ENCODE data around the gene CNPY1. TPM values are rescaled to one million over a fixed set of nuclear protein-coding genes. Genes with fewer than 3 reads are reported as not detected.

Gene CNPY1
- total and polyA plus RNA-seq, 4 donors = not detected

GRCh38 chr7:155571581-155572345 lies 25.4 kb upstream of the CNPY1 start:
- Histone ChIP-seq H3K27ac (ENCODE audit: low read depth in 1 of 2, low read length in 2 of 2) (no peak overlapping the region), H3K9me3 (ENCODE audit: control insufficient read depth, low read length) (no peaks in the 10 kb centered on the region), H3K36me3 (ENCODE audit: control insufficient read depth in 1 of 2, insufficient read depth in 2 of 2, low read length in 1 of 2) (no peaks in the 10 kb centered on the region), H3K4me1 (ENCODE audit: control insufficient read depth in 1 of 2, insufficient read depth in 2 of 2, low read length in 2 of 2) (no peaks in the 10 kb centered on the region), H3K4me3 (ENCODE audit: low read length in 2 of 2) (no peak overlapping the region), H3K27me3 (ENCODE audit: control insufficient read depth in 1 of 2, insufficient read depth in 2 of 2, low read length in 1 of 2) (no peaks in the 10 kb centered on the region)
- 53 to 54% methylated on average over 11 of the region's 11 CpGs for WGBS, 2 donors
- peak in 1 of 2 donors; percentile 22 for DNase-seq
- intact Hi-C loops (cut with DNase I) = no loop called here
- ATAC-seq (ENCODE audit: low FRiP score) = no peak

- Histone ChIP-seq H3K4me1 (ENCODE audit: control insufficient read depth in 1 of 2, insufficient read depth in 2 of 2, low read length in 2 of 2) (no peaks in the 10 kb centered on the region), H3K4me3 (ENCODE audit: low read length in 2 of 2) (no peak overlapping the region), H3K9me3 (ENCODE audit: control insufficient read depth, low read length) (no peaks in the 10 kb centered on the region), H3K27me3 (ENCODE audit: control insufficient read depth in 1 of 2, insufficient read depth in 2 of 2, low read length in 1 of 2) (no peaks in the 10 kb centered on the region), H3K27ac (ENCODE audit: low read depth in 1 of 2, low read length in 2 of 2) (no peak overlapping the region), H3K36me3 (ENCODE audit: control insufficient read depth in 1 of 2, insufficient read depth in 2 of 2, low read length in 1 of 2) (no peaks in the 10 kb centered on the region)
- WGBS, 2 donors = 88 to 91% methylated on average over 6 of the region's 6 CpGs
- intact Hi-C loops (cut with DNase I) = no loop called here
- ATAC-seq (ENCODE audit: low FRiP score) (no peak), DNase-seq (no peak)
Observed at GRCh38 chr7:155570991-155571390, 24.6 kb upstream of the CNPY1 start.

GRCh38 chr7:155570171-155570958 lies 24.0 kb upstream of the CNPY1 start:
- WGBS, 2 donors = 74 to 81% methylated on average over 22 to 28 of the region's 28 CpGs
- Histone ChIP-seq H3K27ac (ENCODE audit: low read depth in 1 of 2, low read length in 2 of 2) (no peak overlapping the region), H3K4me3 (ENCODE audit: low read length in 2 of 2) (no peak overlapping the region), H3K9me3 (ENCODE audit: control insufficient read depth, low read length) (no peaks in the 10 kb centered on the region), H3K4me1 (ENCODE audit: control insufficient read depth in 1 of 2, insufficient read depth in 2 of 2, low read length in 2 of 2) (no peaks in the 10 kb centered on the region), H3K36me3 (ENCODE audit: control insufficient read depth in 1 of 2, insufficient read depth in 2 of 2, low read length in 1 of 2) (no peaks in the 10 kb centered on the region), H3K27me3 (ENCODE audit: control insufficient read depth in 1 of 2, insufficient read depth in 2 of 2, low read length in 1 of 2) (no peaks in the 10 kb centered on the region)
- DNase-seq = peak in 1 of 2 donors; percentile 42
- intact Hi-C loops (cut with DNase I) = no loop called here
- no peak for ATAC-seq (ENCODE audit: low FRiP score)

GRCh38 chr7:155569681-155570080 lies 23.3 kb upstream of the CNPY1 start:
- no peak for ATAC-seq (ENCODE audit: low FRiP score)
- no peak overlapping the region for H3K27ac ChIP-seq (ENCODE audit: low read depth in 1 of 2, low read length in 2 of 2)
- intact Hi-C loops (cut with DNase I) = no loop called here
- no peaks in the 10 kb centered on the region for H3K27me3 ChIP-seq (ENCODE audit: control insufficient read depth in 1 of 2, insufficient read depth in 2 of 2, low read length in 1 of 2)
- H3K4me3 ChIP-seq (ENCODE audit: low read length in 2 of 2) = no peak overlapping the region
- 92 to 93% methylated on average over 11 of the region's 11 CpGs for WGBS, 2 donors
- no peaks in the 10 kb centered on the region for H3K9me3 ChIP-seq (ENCODE audit: control insufficient read depth, low read length)
- no peaks in the 10 kb centered on the region for H3K36me3 ChIP-seq (ENCODE audit: control insufficient read depth in 1 of 2, insufficient read depth in 2 of 2, low read length in 1 of 2)
- no peak for DNase-seq
- H3K4me1 ChIP-seq (ENCODE audit: control insufficient read depth in 1 of 2, insufficient read depth in 2 of 2, low read length in 2 of 2) = no peaks in the 10 kb centered on the region

GRCh38 chr7:155568842-155569494 lies 22.6 kb upstream of the CNPY1 start:
- intact Hi-C loops (cut with DNase I) = no loop called here
- H3K9me3 ChIP-seq (ENCODE audit: control insufficient read depth, low read length) = no peaks in the 10 kb centered on the region
- H3K36me3 ChIP-seq (ENCODE audit: control insufficient read depth in 1 of 2, insufficient read depth in 2 of 2, low read length in 1 of 2) = no peaks in the 10 kb centered on the region
- DNase-seq = no peak
- no peak for ATAC-seq (ENCODE audit: low FRiP score)
- H3K4me1 ChIP-seq (ENCODE audit: control insufficient read depth in 1 of 2, insufficient read depth in 2 of 2, low read length in 2 of 2) = no peaks in the 10 kb centered on the region
- H3K27ac ChIP-seq (ENCODE audit: low read depth in 1 of 2, low read length in 2 of 2) = no peak overlapping the region
- 87 to 93% methylated on average over 10 of the region's 10 CpGs for WGBS, 2 donors
- no peaks in the 10 kb centered on the region for H3K27me3 ChIP-seq (ENCODE audit: control insufficient read depth in 1 of 2, insufficient read depth in 2 of 2, low read length in 1 of 2)
- no peak overlapping the region for H3K4me3 ChIP-seq (ENCODE audit: low read length in 2 of 2)

GRCh38 chr7:155568333-155568660 lies 21.9 kb upstream of the CNPY1 start:
- ATAC-seq (ENCODE audit: low FRiP score) (no peak), DNase-seq (no peak)
- Histone ChIP-seq H3K36me3 (ENCODE audit: control insufficient read depth in 1 of 2, insufficient read depth in 2 of 2, low read length in 1 of 2) (no peaks in the 10 kb centered on the region), H3K27ac (ENCODE audit: low read depth in 1 of 2, low read length in 2 of 2) (no peak overlapping the region), H3K4me3 (ENCODE audit: low read length in 2 of 2) (no peak overlapping the region), H3K27me3 (ENCODE audit: control insufficient read depth in 1 of 2, insufficient read depth in 2 of 2, low read length in 1 of 2) (no peaks in the 10 kb centered on the region), H3K4me1 (ENCODE audit: control insufficient read depth in 1 of 2, insufficient read depth in 2 of 2, low read length in 2 of 2) (no peaks in the 10 kb centered on the region), H3K9me3 (ENCODE audit: control insufficient read depth, low read length) (no peaks in the 10 kb centered on the region)
- 51 to 55% methylated on average over 5 of the region's 5 CpGs for WGBS, 2 donors
- intact Hi-C loops (cut with DNase I) = no loop called here

GRCh38 chr7:155567646-155568332 lies 21.4 kb upstream of the CNPY1 start:
- no peak overlapping the region for H3K27ac ChIP-seq (ENCODE audit: low read depth in 1 of 2, low read length in 2 of 2)
- intact Hi-C loops (cut with DNase I) = no loop called here
- H3K27me3 ChIP-seq (ENCODE audit: control insufficient read depth in 1 of 2, insufficient read depth in 2 of 2, low read length in 1 of 2) = no peaks in the 10 kb centered on the region
- DNase-seq (no peak), ATAC-seq (ENCODE audit: low FRiP score) (no peak)
- H3K9me3 ChIP-seq (ENCODE audit: control insufficient read depth, low read length) = no peaks in the 10 kb centered on the region
- H3K4me1 ChIP-seq (ENCODE audit: control insufficient read depth in 1 of 2, insufficient read depth in 2 of 2, low read length in 2 of 2) = no peaks in the 10 kb centered on the region
- 57 to 60% methylated on average over 18 of the region's 18 CpGs for WGBS, 2 donors
- H3K36me3 ChIP-seq (ENCODE audit: control insufficient read depth in 1 of 2, insufficient read depth in 2 of 2, low read length in 1 of 2) = no peaks in the 10 kb centered on the region
- H3K4me3 ChIP-seq (ENCODE audit: low read length in 2 of 2) = no peak overlapping the region

GRCh38 chr7:155566011-155566836 lies 19.9 kb upstream of the CNPY1 start:
- ATAC-seq (ENCODE audit: low FRiP score) (no peak), DNase-seq (no peak)
- Histone ChIP-seq H3K4me1 (ENCODE audit: control insufficient read depth in 1 of 2, insufficient read depth in 2 of 2, low read length in 2 of 2) (no peaks in the 10 kb centered on the region), H3K9me3 (ENCODE audit: control insufficient read depth, low read length) (no peaks in the 10 kb centered on the region), H3K27ac (ENCODE audit: low read depth in 1 of 2, low read length in 2 of 2) (no peak overlapping the region), H3K27me3 (ENCODE audit: control insufficient read depth in 1 of 2, insufficient read depth in 2 of 2, low read length in 1 of 2) (no peaks in the 10 kb centered on the region), H3K36me3 (ENCODE audit: control insufficient read depth in 1 of 2, insufficient read depth in 2 of 2, low read length in 1 of 2) (no peaks in the 10 kb centered on the region), H3K4me3 (ENCODE audit: low read length in 2 of 2) (no peak overlapping the region)
- intact Hi-C loops (cut with DNase I) = no loop called here
- WGBS, 2 donors = 92 to 94% methylated on average over 31 of the region's 31 CpGs

Data from aorta (tissue), 5 donors.